Loucy (cell line): ENCODE data around the gene EHMT2.

ENCODE experiments used
- H2AFZ ChIP-seq: fragments of 200-600 bp; sonication (generic); 2 replicates; pipeline ENCODE4 v1.6.0; 2016; ENCODE audit warnings: antibody characterized with exemption, mild to moderate bottlenecking, low read length, moderate library complexity
- H3F3A ChIP-seq: fragments of 200-600 bp; 2 replicates; pipeline ENCODE4 v1.6.0; 2016; ENCODE audit warnings: antibody characterized with exemption, low read depth, mild to moderate bottlenecking
- H3K27me3 ChIP-seq: fragments of 200-600 bp; sonication (generic); 2 replicates; pipeline ENCODE4 v1.6.1; 2014; ENCODE audit warnings: low read length, mild to moderate bottlenecking; ENCODE audit not compliant: insufficient read depth, poor library complexity, severe bottlenecking
- H3K36me3 ChIP-seq: fragments of 200-600 bp; sonication (generic); 2 replicates; pipeline ENCODE4 v1.6.1; 2016; ENCODE audit warnings: low read length; ENCODE audit not compliant: insufficient read depth
- H3K4me1 ChIP-seq: fragments of 200-600 bp; sonication (generic); 2 replicates; pipeline ENCODE4 v1.5.1; 2014; ENCODE audit warnings: low read length, mild to moderate bottlenecking; ENCODE audit not compliant: insufficient read depth, poor library complexity, severe bottlenecking
- H3K4me2 ChIP-seq: fragments of 200-600 bp; sonication (generic); 2 replicates; pipeline ENCODE4 v1.6.0; 2014; ENCODE audit warnings: antibody characterized with exemption, low read length, low read depth, mild to moderate bottlenecking; ENCODE audit not compliant: poor library complexity, severe bottlenecking
- H3K4me3 ChIP-seq: fragments of 200-600 bp; sonication (generic); 2 replicates; pipeline ENCODE4 v1.5.1; 2014; ENCODE audit warnings: low read length, mild to moderate bottlenecking, mixed read lengths; ENCODE audit not compliant: poor library complexity, severe bottlenecking
- H3K79me2 ChIP-seq: fragments of 200-600 bp; sonication (generic); 2 replicates; pipeline ENCODE4 v1.6.1; 2014; ENCODE audit warnings: low read length; ENCODE audit not compliant: insufficient read depth
- H3K9ac ChIP-seq: fragments of 200-600 bp; sonication (generic); 2 replicates; pipeline ENCODE4 v1.6.0; 2014; ENCODE audit warnings: mild to moderate bottlenecking, low read depth, low read length, moderate library complexity; ENCODE audit not compliant: poor library complexity, severe bottlenecking
- H3K9me2 ChIP-seq: fragments of 200-600 bp; sonication (generic); replicated peaks from 2 replicates; pipeline ENCODE4 v1.6.1; 2016; ENCODE audit warnings: low read depth, low read length, mixed read lengths
- H3K9me3 ChIP-seq: fragments of 200-600 bp; sonication (generic); 2 replicates; pipeline ENCODE4 v1.6.1; 2014; ENCODE audit warnings: mild to moderate bottlenecking, antibody characterized with exemption, low read length, low read depth; ENCODE audit not compliant: insufficient read depth
- H4K20me1 ChIP-seq: fragments of 200-600 bp; sonication (generic); 2 replicates; pipeline ENCODE4 v1.6.0; 2014; ENCODE audit warnings: antibody characterized with exemption, low read length, mild to moderate bottlenecking; ENCODE audit not compliant: insufficient read depth, poor library complexity, severe bottlenecking
- CTCF ChIP-seq: fragments of 200-600 bp; sonication (generic); conservative IDR thresholded peaks from 2 replicates; pipeline ENCODE4 v1.5.1; 2014; ENCODE audit warnings: mild to moderate bottlenecking, antibody characterized with exemption, low read length
- EZH2phosphoT487 ChIP-seq: fragments of 200-600 bp; IDR thresholded peaks from 2 replicates; pipeline ENCODE4 v1.6.1; 2018; ENCODE audit warnings: antibody characterized with exemption, mild to moderate bottlenecking, moderate library complexity, borderline replicate concordance

Gene EHMT2

GRCh38 chr6:31876357-31876756, 21.1 kb downstream of the EHMT2 start:
- Histone ChIP-seq H3K4me3 (no peak overlapping the region), H3K4me2 (no peak overlapping the region), H3K27me3 (no peaks in the 10 kb centered on the region), H3K9ac (no peak overlapping the region), H3K36me3 (peaks cover 18% of the 10 kb centered on the region; the same call in 1 of the 2 replicates), H3F3A (0 out of 2 replicates have a peak, but pooled peaks cover 5% of the 10 kb centered on the region), H4K20me1 (no peaks in the 10 kb centered on the region), H3K9me3 (no peaks in the 10 kb centered on the region), H3K79me2 (no peaks in the 10 kb centered on the region), H3K9me2 (no peaks in the 10 kb centered on the region), H2AFZ (no peak overlapping the region), H3K4me1 (no peaks in the 10 kb centered on the region)
- TF ChIP-seq EZH2phosphoT487 (no peak), CTCF (no peak)

GRCh38 chr6:31875877-31876276, 21.6 kb downstream of the EHMT2 start:
- Histone ChIP-seq H3K9me3 (no peaks in the 10 kb centered on the region), H3K9ac (no peak overlapping the region), H3F3A (0 out of 2 replicates have a peak, but pooled peaks cover 5% of the 10 kb centered on the region), H3K4me3 (no peak overlapping the region), H3K4me1 (no peaks in the 10 kb centered on the region), H3K79me2 (no peaks in the 10 kb centered on the region), H3K27me3 (no peaks in the 10 kb centered on the region), H3K36me3 (peaks cover 14% of the 10 kb centered on the region; the same call in 1 of the 2 replicates), H3K4me2 (no peak overlapping the region), H3K9me2 (no peaks in the 10 kb centered on the region), H2AFZ (no peak overlapping the region), H4K20me1 (no peaks in the 10 kb centered on the region)
- no peak for TF ChIP-seq EZH2phosphoT487
- no peak for TF ChIP-seq CTCF

GRCh38 chr6:31874836-31875572, 22.5 kb downstream of the EHMT2 start:
- H3K4me2 ChIP-seq: no peak overlapping the region

More at GRCh38 chr6:31874836-31875572, 22.5 kb downstream of the EHMT2 start:
- H3K27me3 ChIP-seq: no peaks in the 10 kb centered on the region
- H3K9me2 ChIP-seq: no peaks in the 10 kb centered on the region
- no peak overlapping the region for H3K4me3 ChIP-seq
- no peaks in the 10 kb centered on the region for H3K79me2 ChIP-seq
- H2AFZ ChIP-seq: no peak overlapping the region
- H3K4me1 ChIP-seq: no peaks in the 10 kb centered on the region
- H3K36me3 ChIP-seq: peaks cover 6% of the 10 kb centered on the region; the same call in 1 of the 2 replicates
- no peaks in the 10 kb centered on the region for H4K20me1 ChIP-seq
- 0 out of 2 replicates have a peak, but pooled peaks cover 5% of the 10 kb centered on the region for H3F3A ChIP-seq
- H3K9ac ChIP-seq: no peak overlapping the region
- TF ChIP-seq EZH2phosphoT487 (no peak), CTCF (no peak)
- H3K9me3 ChIP-seq: no peaks in the 10 kb centered on the region
